Activated naive CD8-positive, alpha-beta T cell (primary cell): ENCODE measurements around the gene ROCK2.

ENCODE experiments used
- H3K27ac Mint-ChIP-seq: one replicate; pipeline ENCODE4 v1.8.0; 2021; ENCODE audit warnings: mixed read lengths
- H3K27me3 Mint-ChIP-seq: one replicate; pipeline ENCODE4 v1.8.0; 2021; ENCODE audit warnings: mixed read lengths
- H3K36me3 Mint-ChIP-seq: one replicate; pipeline ENCODE4 v1.8.0; 2021; ENCODE audit warnings: mixed read lengths
- H3K4me1 Mint-ChIP-seq: one replicate; pipeline ENCODE4 v1.8.0; 2021; ENCODE audit warnings: low read depth, mixed read lengths
- H3K4me3 Mint-ChIP-seq: one replicate; pipeline ENCODE4 v1.8.0; 2021; ENCODE audit warnings: mild to moderate bottlenecking, mixed read lengths
- H3K9me3 Mint-ChIP-seq: one replicate; pipeline ENCODE4 v1.8.0; 2021; ENCODE audit warnings: low read depth, mixed read lengths

ROCK2 gene

GRCh38 chr2:11314487-11314886 is 29.9 kb downstream of the ROCK2 start:
- H3K36me3 Mint-ChIP-seq, result no peaks in the 10 kb centered on the region
- H3K4me1 Mint-ChIP-seq, result peaks cover 17% of the 10 kb centered on the region
- H3K27ac Mint-ChIP-seq, result no peak overlapping the region
- H3K4me3 Mint-ChIP-seq, result no peak overlapping the region
- no peaks in the 10 kb centered on the region for H3K27me3 Mint-ChIP-seq
- no peaks in the 10 kb centered on the region for H3K9me3 Mint-ChIP-seq

- no peak overlapping the region for H3K27ac Mint-ChIP-seq
- no peaks in the 10 kb centered on the region for H3K9me3 Mint-ChIP-seq
- no peaks in the 10 kb centered on the region for H3K27me3 Mint-ChIP-seq
- H3K4me3 Mint-ChIP-seq, result no peak overlapping the region
- H3K4me1 Mint-ChIP-seq, result peaks cover 17% of the 10 kb centered on the region
- no peaks in the 10 kb centered on the region for H3K36me3 Mint-ChIP-seq
These were observed 31.5 kb downstream of the ROCK2 start for GRCh38 chr2:11312770-11313471.

GRCh38 chr2:11311543-11311942 is 32.9 kb downstream of the ROCK2 start:
- Mint-ChIP-seq H3K9me3 (no peaks in the 10 kb centered on the region), H3K27me3 (no peaks in the 10 kb centered on the region), H3K4me3 (no peak overlapping the region), H3K27ac (no peak overlapping the region), H3K36me3 (no peaks in the 10 kb centered on the region), H3K4me1 (peaks cover 20% of the 10 kb centered on the region)

- Mint-ChIP-seq H3K9me3 (no peaks in the 10 kb centered on the region), H3K27me3 (no peaks in the 10 kb centered on the region), H3K4me1 (peaks cover 29% of the 10 kb centered on the region), H3K4me3 (no peak overlapping the region), H3K36me3 (no peaks in the 10 kb centered on the region), H3K27ac (no peak overlapping the region)
These were observed 34.2 kb downstream of the ROCK2 start for GRCh38 chr2:11310212-11310611.

- no peak overlapping the region for H3K27ac Mint-ChIP-seq
- H3K36me3 Mint-ChIP-seq, result no peaks in the 10 kb centered on the region
- no peaks in the 10 kb centered on the region for H3K27me3 Mint-ChIP-seq
- H3K4me3 Mint-ChIP-seq, result no peak overlapping the region
- H3K4me1 Mint-ChIP-seq, result peaks cover 29% of the 10 kb centered on the region
- no peaks in the 10 kb centered on the region for H3K9me3 Mint-ChIP-seq
These were observed 34.7 kb downstream of the ROCK2 start for GRCh38 chr2:11309706-11310105.

- H3K27ac Mint-ChIP-seq, result no peak overlapping the region
- H3K4me3 Mint-ChIP-seq, result no peak overlapping the region
- no peaks in the 10 kb centered on the region for H3K36me3 Mint-ChIP-seq
- H3K4me1 Mint-ChIP-seq, result peaks cover 23% of the 10 kb centered on the region
- no peaks in the 10 kb centered on the region for H3K27me3 Mint-ChIP-seq
- H3K9me3 Mint-ChIP-seq, result no peaks in the 10 kb centered on the region
These were observed 36.5 kb downstream of the ROCK2 start for GRCh38 chr2:11307764-11308415.

GRCh38 chr2:11305958-11306357 is 38.5 kb downstream of the ROCK2 start:
- no peak overlapping the region for H3K4me3 Mint-ChIP-seq
- no peaks in the 10 kb centered on the region for H3K9me3 Mint-ChIP-seq
- peaks cover 16% of the 10 kb centered on the region for H3K4me1 Mint-ChIP-seq
- no peaks in the 10 kb centered on the region for H3K36me3 Mint-ChIP-seq
- no peaks in the 10 kb centered on the region for H3K27me3 Mint-ChIP-seq
- H3K27ac Mint-ChIP-seq, result no peak overlapping the region

GRCh38 chr2:11305338-11305737 is 39.1 kb downstream of the ROCK2 start:
- Mint-ChIP-seq H3K27me3 (no peaks in the 10 kb centered on the region), H3K36me3 (no peaks in the 10 kb centered on the region), H3K27ac (no peak overlapping the region), H3K4me1 (peaks cover 16% of the 10 kb centered on the region), H3K9me3 (no peaks in the 10 kb centered on the region), H3K4me3 (no peak overlapping the region)

GRCh38 chr2:11304476-11304875 is 40.0 kb downstream of the ROCK2 start:
- Mint-ChIP-seq H3K9me3 (no peaks in the 10 kb centered on the region), H3K27me3 (no peaks in the 10 kb centered on the region), H3K36me3 (no peaks in the 10 kb centered on the region), H3K27ac (no peak overlapping the region), H3K4me1 (peaks cover 17% of the 10 kb centered on the region), H3K4me3 (no peak overlapping the region)

- Mint-ChIP-seq H3K27me3 (no peaks in the 10 kb centered on the region), H3K4me3 (no peak overlapping the region), H3K27ac (no peak overlapping the region), H3K36me3 (no peaks in the 10 kb centered on the region), H3K9me3 (no peaks in the 10 kb centered on the region), H3K4me1 (peaks cover 20% of the 10 kb centered on the region)
These were observed 41.0 kb downstream of the ROCK2 start for GRCh38 chr2:11303290-11304013.

GRCh38 chr2:11299439-11299838 is 45.0 kb downstream of the ROCK2 start:
- Mint-ChIP-seq H3K36me3 (no peaks in the 10 kb centered on the region), H3K27ac (no peak overlapping the region), H3K9me3 (no peaks in the 10 kb centered on the region), H3K4me3 (no peak overlapping the region), H3K4me1 (peaks cover 8% of the 10 kb centered on the region), H3K27me3 (no peaks in the 10 kb centered on the region)

GRCh38 chr2:11298592-11298991 is 45.8 kb downstream of the ROCK2 start:
- Mint-ChIP-seq H3K4me3 (no peak overlapping the region), H3K36me3 (no peaks in the 10 kb centered on the region), H3K27ac (no peak overlapping the region), H3K27me3 (no peaks in the 10 kb centered on the region), H3K9me3 (no peaks in the 10 kb centered on the region), H3K4me1 (peaks cover 8% of the 10 kb centered on the region)

- Mint-ChIP-seq H3K27me3 (no peaks in the 10 kb centered on the region), H3K27ac (no peak overlapping the region), H3K4me3 (no peak overlapping the region), H3K4me1 (peaks cover 21% of the 10 kb centered on the region), H3K36me3 (no peaks in the 10 kb centered on the region), H3K9me3 (no peaks in the 10 kb centered on the region)
These were observed 48.0 kb downstream of the ROCK2 start for GRCh38 chr2:11296401-11296800.

GRCh38 chr2:11292464-11293255 is 51.8 kb downstream of the ROCK2 start:
- H3K27me3 Mint-ChIP-seq, result no peaks in the 10 kb centered on the region
- no peaks in the 10 kb centered on the region for H3K9me3 Mint-ChIP-seq
- no peak overlapping the region for H3K27ac Mint-ChIP-seq
- no peak overlapping the region for H3K4me3 Mint-ChIP-seq
- no peaks in the 10 kb centered on the region for H3K36me3 Mint-ChIP-seq
- H3K4me1 Mint-ChIP-seq, result peaks cover 26% of the 10 kb centered on the region

GRCh38 chr2:11290713-11291112 is 53.7 kb downstream of the ROCK2 start:
- no peak overlapping the region for H3K27ac Mint-ChIP-seq
- H3K36me3 Mint-ChIP-seq, result peaks cover 4% of the 10 kb centered on the region
- H3K27me3 Mint-ChIP-seq, result no peaks in the 10 kb centered on the region
- peaks cover 25% of the 10 kb centered on the region for H3K4me1 Mint-ChIP-seq
- no peak overlapping the region for H3K4me3 Mint-ChIP-seq
- H3K9me3 Mint-ChIP-seq, result no peaks in the 10 kb centered on the region
